ENCODE measurements around the gene MEIS1.

The MEIS1 gene

GRCh38 chr2:66576311-66576560, 141.3 kb downstream of the MEIS1 start:
- TF ChIP-seq CTCF (IDR thresholded peaks at IDR 0.05) = no peak

- no peak for TF ChIP-seq CTCF (IDR thresholded peaks at IDR 0.05)
Observed at GRCh38 chr2:66576561-66577320, 141.8 kb downstream of the MEIS1 start.

GRCh38 chr2:66577321-66578053, 142.6 kb downstream of the MEIS1 start:
- TF ChIP-seq CTCF (IDR thresholded peaks at IDR 0.05) = no peak

- TF ChIP-seq CTCF (IDR thresholded peaks at IDR 0.05) = no peak
Observed at GRCh38 chr2:66578054-66578686, 143.2 kb downstream of the MEIS1 start.

GRCh38 chr2:66578687-66579106, 143.8 kb downstream of the MEIS1 start:
- no peak for TF ChIP-seq CTCF (IDR thresholded peaks at IDR 0.05)

- no peak for TF ChIP-seq CTCF (IDR thresholded peaks at IDR 0.05)
Observed at GRCh38 chr2:66579186-66580126, 144.5 kb downstream of the MEIS1 start.

Measured in LNCAP (cell line).